ENCODE results near the gene UBXN4.

The UBXN4 gene

DNA sequence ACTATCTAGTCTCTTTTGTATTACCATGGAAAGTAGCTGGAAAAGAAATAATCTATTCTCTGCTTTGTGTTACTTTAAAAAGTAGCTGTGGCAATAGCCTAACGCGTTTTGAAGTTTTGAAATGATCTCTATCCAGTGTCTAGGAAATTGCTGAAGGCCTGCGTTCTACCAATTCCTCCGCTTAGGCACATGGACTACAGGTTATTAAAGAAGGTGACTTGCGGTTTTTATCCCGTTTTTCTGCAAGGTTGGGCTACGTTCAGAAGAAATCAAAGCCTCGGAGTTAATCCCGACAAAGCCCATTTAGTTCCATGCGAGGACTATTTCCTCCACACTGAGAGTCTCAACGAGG lies 636 bp upstream of the UBXN4 start:
- TF ChIP-seq GATA1 (IDR thresholded peaks at IDR 0.05; ENCODE audit: low read depth, low read length), result no peak
- TF ChIP-seq POLR2A (IDR thresholded peaks at IDR 0.05; ENCODE audit: low read length), result no peak
- DNase-seq, result no peak

DNA sequence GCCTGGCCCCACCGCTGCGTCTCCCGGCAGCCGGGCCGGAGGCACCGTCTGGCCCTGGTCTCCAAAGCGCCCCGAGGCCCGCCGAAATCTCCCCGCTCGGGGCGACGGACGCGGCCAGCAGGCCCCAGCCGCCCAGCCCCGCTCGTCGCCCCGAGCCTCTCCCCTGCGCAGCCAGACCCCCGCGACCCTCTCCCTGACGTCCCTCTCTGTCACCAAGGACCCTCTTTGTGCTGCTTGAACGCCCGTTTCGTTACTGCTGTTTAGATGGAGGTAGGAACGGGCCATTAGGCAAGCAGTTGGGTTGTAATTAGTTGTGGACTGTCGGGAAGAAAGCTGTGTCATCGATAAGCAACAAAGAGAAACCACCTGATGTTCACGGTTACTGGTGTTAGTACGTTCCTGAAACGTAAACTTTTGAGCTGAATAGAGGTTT lies 686 bp downstream of the UBXN4 start:
- peak; percentile 82 to 86 for DNase-seq

GRCh38 chr2:135743860-135744259 lies 2.2 kb downstream of the UBXN4 start:
- DNase-seq, result peak in 1 of 2 experiments; percentile 18
- no peak for TF ChIP-seq GATA1 (IDR thresholded peaks at IDR 0.05; ENCODE audit: low read depth, low read length)
- no peak for TF ChIP-seq POLR2A (IDR thresholded peaks at IDR 0.05; ENCODE audit: low read length)

More for the DNA sequence above, 686 bp downstream of the UBXN4 start:
- TF ChIP-seq GATA1 (IDR thresholded peaks at IDR 0.05; ENCODE audit: low read depth, low read length) (no peak), POLR2A (IDR thresholded peaks at IDR 0.05; ENCODE audit: low read length) (no peak)

- DNase-seq, result peak; percentile 47 to 52
- TF ChIP-seq POLR2A (IDR thresholded peaks at IDR 0.05; ENCODE audit: low read length), result no peak
- no peak for TF ChIP-seq GATA1 (IDR thresholded peaks at IDR 0.05; ENCODE audit: low read depth, low read length)
Measured at GRCh38 chr2:135744760-135745314, 3.2 kb downstream of the UBXN4 start.

GRCh38 chr2:135745545-135745944 lies 3.9 kb downstream of the UBXN4 start:
- TF ChIP-seq POLR2A (IDR thresholded peaks at IDR 0.05; ENCODE audit: low read length), result no peak
- no peak for TF ChIP-seq GATA1 (IDR thresholded peaks at IDR 0.05; ENCODE audit: low read depth, low read length)
- no peak for DNase-seq

DNA sequence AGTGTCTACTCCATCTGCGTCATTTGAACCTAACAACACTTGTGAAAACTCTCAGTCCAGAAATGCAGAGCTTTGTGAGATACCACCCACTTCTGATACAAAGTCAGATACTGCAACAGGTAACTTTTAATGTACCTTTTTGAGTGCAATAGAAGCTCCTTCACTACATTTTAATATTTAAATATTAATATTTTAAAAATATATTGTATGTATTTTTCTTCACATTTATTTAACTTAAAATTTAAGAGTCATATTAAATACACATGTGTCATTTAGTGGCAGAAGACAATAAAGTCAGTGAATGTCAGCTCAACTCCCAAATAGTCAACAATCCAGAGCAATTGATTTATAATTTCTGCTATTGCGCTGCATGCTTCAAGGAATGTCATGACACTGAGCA lies 13.9 kb downstream of the UBXN4 start:
- TF ChIP-seq GATA1 (IDR thresholded peaks at IDR 0.05; ENCODE audit: low read depth, low read length), result no peak
- TF ChIP-seq POLR2A (IDR thresholded peaks at IDR 0.05; ENCODE audit: low read length), result no peak
- no peak for DNase-seq

- DNase-seq, result no peak
- TF ChIP-seq GATA1 (IDR thresholded peaks at IDR 0.05; ENCODE audit: low read depth, low read length) (no peak), POLR2A (IDR thresholded peaks at IDR 0.05; ENCODE audit: low read length) (no peak)
Measured at GRCh38 chr2:135756692-135757091, 15.0 kb downstream of the UBXN4 start.

- TF ChIP-seq POLR2A (IDR thresholded peaks at IDR 0.05; ENCODE audit: low read length), result no peak
- no peak for TF ChIP-seq GATA1 (IDR thresholded peaks at IDR 0.05; ENCODE audit: low read depth, low read length)
- no peak for DNase-seq
Measured at GRCh38 chr2:135762022-135762421, 20.4 kb downstream of the UBXN4 start.

DNA sequence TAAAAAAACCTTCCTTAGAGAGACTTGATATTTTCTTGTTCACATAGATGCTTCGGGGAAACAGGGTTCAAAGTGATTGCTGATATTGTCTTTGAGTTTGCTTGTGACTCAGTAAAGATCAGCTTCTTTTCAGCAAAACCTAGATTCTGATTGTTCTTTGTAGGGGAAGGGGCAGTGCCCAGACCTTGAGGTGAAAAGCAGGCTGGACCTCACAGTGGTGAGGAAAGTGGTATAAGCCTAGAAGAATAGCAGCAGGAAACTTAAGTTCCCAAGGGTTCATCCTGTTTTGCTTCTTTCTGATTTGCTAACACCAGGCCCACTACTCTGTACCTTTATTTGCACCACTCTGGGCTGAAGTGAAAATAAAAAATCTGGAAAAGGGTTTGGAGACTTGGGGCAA lies 20.9 kb downstream of the UBXN4 start:
- TF ChIP-seq GATA1 (IDR thresholded peaks at IDR 0.05; ENCODE audit: low read depth, low read length) (no peak), POLR2A (IDR thresholded peaks at IDR 0.05; ENCODE audit: low read length) (no peak)

GRCh38 chr2:135768863-135769262 lies 27.2 kb downstream of the UBXN4 start:
- no peak for DNase-seq
- TF ChIP-seq POLR2A (IDR thresholded peaks at IDR 0.05; ENCODE audit: low read length), result no peak
- TF ChIP-seq GATA1 (IDR thresholded peaks at IDR 0.05; ENCODE audit: low read depth, low read length), result no peak

More for the DNA sequence above, 20.9 kb downstream of the UBXN4 start:
- no peak for DNase-seq

- DNase-seq, result no peak
- TF ChIP-seq GATA1 (IDR thresholded peaks at IDR 0.05; ENCODE audit: low read depth, low read length) (no peak), POLR2A (IDR thresholded peaks at IDR 0.05; ENCODE audit: low read length) (no peak)
Measured at GRCh38 chr2:135773319-135773718, 31.7 kb downstream of the UBXN4 start.

GRCh38 chr2:135773917-135774316 lies 32.3 kb downstream of the UBXN4 start:
- DNase-seq, result no peak
- TF ChIP-seq POLR2A (IDR thresholded peaks at IDR 0.05; ENCODE audit: low read length) (no peak), GATA1 (IDR thresholded peaks at IDR 0.05; ENCODE audit: low read depth, low read length) (no peak)

DNA sequence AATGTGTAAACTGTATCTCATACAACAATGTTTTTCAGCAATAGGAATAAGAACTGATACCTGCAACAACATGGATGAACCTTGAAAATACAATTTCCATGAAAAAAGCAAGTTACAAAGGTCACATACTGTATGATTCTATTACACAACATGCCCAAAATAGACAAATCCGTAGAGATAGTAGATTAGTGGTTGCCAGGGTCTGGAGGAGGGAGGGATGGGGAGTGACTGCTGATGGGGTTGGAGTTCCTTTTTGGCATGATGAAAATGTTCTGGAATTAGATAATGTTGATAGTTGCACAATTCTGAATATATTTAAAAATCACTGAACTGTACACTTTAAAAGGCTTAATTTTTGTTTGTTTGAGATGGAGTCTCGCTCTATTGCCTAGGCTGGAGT lies 33.8 kb downstream of the UBXN4 start:
- no peak for DNase-seq
- TF ChIP-seq GATA1 (IDR thresholded peaks at IDR 0.05; ENCODE audit: low read depth, low read length), result no peak
- TF ChIP-seq POLR2A (IDR thresholded peaks at IDR 0.05; ENCODE audit: low read length), result no peak

DNA sequence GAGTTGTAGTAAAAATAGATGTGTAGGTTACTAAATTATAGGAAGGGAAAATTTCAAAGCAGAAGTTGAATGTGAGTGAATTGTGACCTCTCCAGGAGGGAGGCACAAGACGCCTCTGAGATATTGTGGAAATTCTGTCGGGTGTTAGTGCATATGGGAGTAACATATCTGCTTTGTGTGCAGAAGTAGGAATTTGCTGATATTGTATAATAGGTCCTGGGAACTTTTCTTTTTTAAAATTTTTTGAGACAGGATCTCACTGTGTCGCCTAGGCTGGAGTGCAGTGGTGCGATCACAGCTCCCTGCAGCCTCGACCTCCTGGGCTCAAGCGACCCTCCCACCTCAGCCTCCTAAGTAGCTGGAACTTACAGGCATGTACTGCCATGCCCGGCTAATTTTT lies 34.7 kb downstream of the UBXN4 start:
- TF ChIP-seq GATA1 (IDR thresholded peaks at IDR 0.05; ENCODE audit: low read depth, low read length), result no peak
- no peak for TF ChIP-seq POLR2A (IDR thresholded peaks at IDR 0.05; ENCODE audit: low read length)
- no peak for DNase-seq

- DNase-seq, result no peak
- TF ChIP-seq GATA1 (IDR thresholded peaks at IDR 0.05; ENCODE audit: low read depth, low read length) (no peak), POLR2A (IDR thresholded peaks at IDR 0.05; ENCODE audit: low read length) (no peak)
Measured at GRCh38 chr2:135782231-135782630, 40.6 kb downstream of the UBXN4 start.

GRCh38 chr2:135783439-135783838 lies 41.8 kb downstream of the UBXN4 start:
- DNase-seq, result no peak
- TF ChIP-seq GATA1 (IDR thresholded peaks at IDR 0.05; ENCODE audit: low read depth, low read length), result no peak
- no peak for TF ChIP-seq POLR2A (IDR thresholded peaks at IDR 0.05; ENCODE audit: low read length)

Data from erythroblast (primary cell).